NCI-H187 (cell line): Measurements from ENCODE around the gene ARL5A.
"Not testable (repeated sequence)": the region's sequence is repeated elsewhere in the genome, so short reads cannot be mapped to it uniquely, and the experiment has no call there.

Experiments used
- DNase-seq, 2 experiments: peaks; one replicate each; lab custom pipeline; 2025; lab: John Stamatoyannopoulos, UW

The ARL5A gene

GRCh38 chr2:151828143-151828889 lies at the start of gene ARL5A:
Gene ARL5A, minus strand, starts transcription at chr2:151828421. Its CDS starts 245 bp downstream, at chr2:151828176.
- DNase-seq = peak; percentile 37 to 81

- not testable (repeated sequence) for DNase-seq
These were observed 47.4 kb upstream of the ARL5A start for GRCh38 chr2:151875631-151876030.

- DNase-seq = no peak
These were observed 44.2 kb upstream of the ARL5A start for GRCh38 chr2:151872463-151872862.

DNA sequence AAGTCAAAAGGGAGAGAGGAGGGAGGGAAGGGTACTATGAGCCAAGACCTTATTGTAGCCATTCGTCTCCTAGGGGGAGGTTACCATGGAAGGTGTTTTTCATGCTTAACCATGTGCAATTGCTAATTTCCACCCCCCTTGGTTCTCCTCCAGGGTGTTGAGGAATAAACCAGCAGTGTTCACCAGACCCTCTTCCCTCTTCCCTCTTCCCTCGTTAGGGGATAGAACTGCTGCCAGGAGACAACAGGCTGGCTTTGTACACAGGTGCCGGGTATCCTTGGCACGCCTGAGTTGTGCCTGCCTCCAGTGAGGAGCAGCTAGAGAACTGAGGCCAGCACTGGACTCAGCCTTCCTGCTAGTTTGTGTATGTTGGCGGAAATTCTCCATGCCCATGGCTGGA lies 41.1 kb upstream of the ARL5A start:
- DNase-seq = no peak

GRCh38 chr2:151862700-151863099 lies 34.5 kb upstream of the ARL5A start:
- DNase-seq = peak; percentile 38 to 54

- DNase-seq = no peak
These were observed 33.0 kb upstream of the ARL5A start for GRCh38 chr2:151861174-151861573.

GRCh38 chr2:151860613-151861146 lies 32.5 kb upstream of the ARL5A start:
- DNase-seq = no peak

GRCh38 chr2:151860210-151860609 lies 32.0 kb upstream of the ARL5A start:
- no peak for DNase-seq

GRCh38 chr2:151857650-151858049 lies 29.4 kb upstream of the ARL5A start:
- DNase-seq = no peak

- no peak for DNase-seq
These were observed 26.9 kb upstream of the ARL5A start for GRCh38 chr2:151855111-151855510.

DNA sequence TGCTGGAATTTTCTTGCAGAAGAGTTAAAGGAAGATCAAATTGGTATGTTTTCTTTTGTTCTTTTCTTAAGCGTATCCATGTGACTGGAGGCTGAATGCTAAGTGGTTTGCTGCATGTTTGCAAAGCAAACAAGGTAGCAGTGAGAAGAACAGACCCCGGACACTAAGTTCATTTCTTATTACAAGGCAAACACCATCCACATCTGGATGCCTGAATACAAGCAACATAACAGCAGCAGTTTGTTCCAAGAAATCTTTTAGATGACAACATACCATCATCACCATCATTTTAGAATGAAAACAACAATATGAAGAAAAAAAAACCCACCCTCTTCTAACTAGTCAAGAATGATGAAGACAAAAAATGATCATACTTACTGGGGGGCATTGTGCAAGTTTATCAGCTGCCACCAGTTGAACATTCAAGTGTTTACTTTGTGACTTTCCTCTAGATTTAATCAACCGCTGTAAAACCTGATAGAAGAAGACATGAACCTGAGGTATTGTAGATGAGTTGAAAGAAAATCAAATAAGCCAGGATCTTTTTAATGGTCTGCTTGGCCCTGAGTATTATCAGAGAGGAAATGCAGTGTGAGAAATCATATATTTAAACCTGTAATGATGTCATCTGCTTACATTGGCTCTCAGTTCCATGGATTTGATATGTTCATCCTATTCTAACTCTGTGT lies 25.0 kb upstream of the ARL5A start:
- no peak for DNase-seq

DNA sequence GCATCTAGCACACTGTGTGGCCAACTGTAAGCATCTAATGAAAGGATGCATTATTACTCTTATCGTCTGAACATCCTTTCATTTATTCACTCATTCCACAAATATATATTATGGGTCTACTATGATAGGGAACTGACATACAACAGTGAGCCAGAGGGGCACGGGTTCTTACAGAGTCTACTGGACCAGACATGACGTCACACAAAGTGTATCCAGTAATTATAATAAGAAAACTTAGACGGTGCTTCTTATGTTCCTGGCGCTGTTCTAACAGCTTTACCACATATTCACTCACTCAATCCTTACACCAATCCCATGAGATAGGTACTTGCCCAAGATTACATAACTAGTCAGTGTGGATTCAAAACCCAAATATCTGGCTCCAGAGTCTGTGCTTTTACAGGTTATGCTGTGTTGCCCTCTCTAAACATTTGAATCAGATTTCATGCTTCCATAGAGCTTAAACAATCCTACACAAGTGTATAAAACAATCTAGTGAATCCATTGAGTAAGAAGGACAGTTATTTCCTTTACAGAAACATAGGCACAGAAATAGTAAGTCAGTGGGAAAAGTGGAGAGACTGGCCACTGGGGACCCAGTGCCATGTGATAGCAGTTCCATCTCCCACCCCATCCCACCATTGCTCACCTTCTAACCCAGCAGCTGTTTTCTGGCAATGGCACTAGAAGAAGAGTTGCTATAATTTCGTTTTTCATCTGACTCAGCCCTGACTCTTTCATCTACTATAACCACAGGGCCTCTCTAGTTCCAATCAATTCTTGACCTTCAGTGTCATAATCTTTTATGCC lies 24.2 kb upstream of the ARL5A start:
- no peak for DNase-seq

GRCh38 chr2:151851761-151852160 lies 23.5 kb upstream of the ARL5A start:
- DNase-seq = no peak

GRCh38 chr2:151849413-151850010 lies 21.3 kb upstream of the ARL5A start:
- DNase-seq = no peak

GRCh38 chr2:151845884-151846283 lies 17.7 kb upstream of the ARL5A start:
- DNase-seq = no peak

- DNase-seq = no peak
These were observed 17.3 kb upstream of the ARL5A start for GRCh38 chr2:151845481-151845880.

GRCh38 chr2:151844211-151844896 lies 16.1 kb upstream of the ARL5A start:
- DNase-seq = no peak

DNA sequence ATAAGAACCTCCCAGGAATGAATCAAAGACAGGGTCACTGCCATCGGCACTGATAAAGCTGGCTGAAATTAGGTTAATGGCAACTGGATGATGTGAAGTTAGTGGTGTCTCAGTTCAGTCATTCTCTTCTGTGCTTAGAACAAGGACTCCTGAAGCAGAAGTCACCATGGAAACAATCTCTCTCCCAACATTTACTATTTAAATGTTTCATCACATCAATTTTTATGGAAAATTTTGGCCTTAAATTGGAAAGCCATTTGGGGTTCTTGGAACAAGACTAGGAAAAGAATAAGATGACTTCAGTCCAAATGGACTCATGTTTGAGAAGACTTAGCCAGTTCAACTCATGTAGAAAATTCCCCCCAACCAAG lies 15.5 kb upstream of the ARL5A start:
- no peak for DNase-seq

DNA sequence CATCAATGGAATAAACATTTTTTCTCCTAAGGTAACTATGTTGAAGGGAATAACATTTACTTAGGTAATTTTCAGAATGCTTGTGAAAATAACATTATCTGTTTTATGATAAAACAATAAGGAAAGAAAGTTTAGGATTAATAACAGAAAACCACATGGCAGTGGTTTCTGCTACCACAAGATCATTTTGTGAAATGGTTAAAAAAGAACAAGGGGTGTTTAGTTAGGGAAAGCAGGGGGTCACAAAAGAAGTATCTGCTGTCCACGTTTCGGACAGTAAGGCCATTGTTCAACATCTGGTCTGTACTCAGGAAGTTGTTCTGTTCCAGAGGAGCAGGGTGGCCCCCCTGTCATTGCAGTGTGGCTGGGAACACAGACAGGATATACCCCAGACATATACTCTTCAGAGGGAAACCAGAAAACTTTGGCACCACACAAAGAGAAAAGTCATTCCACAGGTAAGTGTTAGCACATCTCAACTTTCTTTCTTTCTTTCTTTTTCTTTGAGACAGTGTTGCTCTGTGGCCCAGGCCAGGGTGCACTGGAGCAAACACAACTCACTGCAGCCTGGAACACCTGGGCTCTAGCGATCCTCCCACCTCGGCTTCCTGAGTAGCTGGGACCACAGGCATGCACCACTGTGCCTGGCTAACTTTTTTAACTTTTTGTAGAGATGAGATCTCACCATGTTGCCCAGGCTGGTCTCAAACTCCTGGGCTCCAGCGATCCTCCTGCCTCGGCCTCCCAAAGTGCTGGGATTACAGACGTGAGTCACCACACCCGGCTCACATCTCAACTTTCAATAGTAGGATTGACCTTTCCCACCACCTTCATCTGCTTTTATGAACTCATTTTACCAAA lies 14.8 kb upstream of the ARL5A start:
- no peak for DNase-seq

DNA sequence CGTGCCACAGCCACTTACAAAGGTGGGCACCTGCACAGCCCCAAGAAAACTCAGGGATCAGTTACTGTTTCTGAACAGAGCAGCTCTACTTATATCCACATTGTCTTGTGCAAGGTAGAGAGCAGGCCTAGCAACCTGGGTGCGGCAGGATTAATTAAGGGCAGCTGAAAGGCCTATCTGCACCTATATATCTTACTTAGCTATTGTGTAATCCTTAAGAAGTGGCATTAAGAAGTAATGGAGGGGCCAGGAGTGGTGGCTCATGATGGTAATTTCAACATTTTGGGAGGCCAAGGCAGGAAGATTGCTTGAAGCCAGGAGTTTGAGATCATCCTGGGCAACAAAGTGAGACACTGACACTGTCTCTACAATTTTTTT lies 12.8 kb upstream of the ARL5A start:
- DNase-seq = no peak
